Stimulated activated naive CD8-positive, alpha-beta T cell treated with anti-CD3 and anti-CD28 coated beads, Interleukin-15, amount 100 ng/mL, for 72 hours (primary cell): ENCODE data around the gene ABCD1.
"Not testable (repeated sequence)": the region's sequence is repeated elsewhere in the genome, so short reads cannot be mapped to it uniquely, and the experiment has no call there.

ENCODE experiments used
- ATAC-seq: fragments of 150-1000 bp; cut with Tn5 transposase; 2 replicates; pipeline ENCODE4 v1.10.0; 2021; ENCODE audit warnings: mild to moderate bottlenecking, moderate library complexity
- DNase-seq, 2 donors: peaks; one replicate each; pipeline ENCODE4 v3.0.0; 2021 to 2022
- H3K27ac Mint-ChIP-seq, 2 donors: one replicate each; pipeline ENCODE4 v1.8.0; 2022; ENCODE audit warnings: mild to moderate bottlenecking in 2 of 2, mixed read lengths in 2 of 2, moderate library complexity in 2 of 2
- H3K27me3 Mint-ChIP-seq: one replicate; pipeline ENCODE4 v1.8.0; 2022; ENCODE audit warnings: mixed read lengths
- H3K4me1 Mint-ChIP-seq: one replicate; pipeline ENCODE4 v1.8.0; 2022; ENCODE audit warnings: mild to moderate bottlenecking, mixed read lengths
- H3K4me3 Mint-ChIP-seq, 2 donors: one replicate each; pipeline ENCODE4 v1.8.0; 2022; ENCODE audit warnings: mild to moderate bottlenecking in 2 of 2, mixed read lengths in 2 of 2, moderate library complexity in 1 of 2
- H3K9me3 Mint-ChIP-seq, 2 donors: one replicate each; pipeline ENCODE4 v1.8.0; 2022; ENCODE audit warnings: mixed read lengths in 2 of 2

Gene ABCD1

GRCh38 chrX:153722704-153723350 lies 1.8 kb upstream of the ABCD1 start:
- Mint-ChIP-seq H3K4me3 (peak overlapping the region; percentile 90 to 91), H3K27ac (peak overlapping the region; percentile 88 to 91), H3K4me1 (peaks cover 46% of the 10 kb centered on the region), H3K9me3 (no peaks in the 10 kb centered on the region), H3K27me3 (no peaks in the 10 kb centered on the region)
- no peak for DNase-seq
- ATAC-seq: no peak

DNA sequence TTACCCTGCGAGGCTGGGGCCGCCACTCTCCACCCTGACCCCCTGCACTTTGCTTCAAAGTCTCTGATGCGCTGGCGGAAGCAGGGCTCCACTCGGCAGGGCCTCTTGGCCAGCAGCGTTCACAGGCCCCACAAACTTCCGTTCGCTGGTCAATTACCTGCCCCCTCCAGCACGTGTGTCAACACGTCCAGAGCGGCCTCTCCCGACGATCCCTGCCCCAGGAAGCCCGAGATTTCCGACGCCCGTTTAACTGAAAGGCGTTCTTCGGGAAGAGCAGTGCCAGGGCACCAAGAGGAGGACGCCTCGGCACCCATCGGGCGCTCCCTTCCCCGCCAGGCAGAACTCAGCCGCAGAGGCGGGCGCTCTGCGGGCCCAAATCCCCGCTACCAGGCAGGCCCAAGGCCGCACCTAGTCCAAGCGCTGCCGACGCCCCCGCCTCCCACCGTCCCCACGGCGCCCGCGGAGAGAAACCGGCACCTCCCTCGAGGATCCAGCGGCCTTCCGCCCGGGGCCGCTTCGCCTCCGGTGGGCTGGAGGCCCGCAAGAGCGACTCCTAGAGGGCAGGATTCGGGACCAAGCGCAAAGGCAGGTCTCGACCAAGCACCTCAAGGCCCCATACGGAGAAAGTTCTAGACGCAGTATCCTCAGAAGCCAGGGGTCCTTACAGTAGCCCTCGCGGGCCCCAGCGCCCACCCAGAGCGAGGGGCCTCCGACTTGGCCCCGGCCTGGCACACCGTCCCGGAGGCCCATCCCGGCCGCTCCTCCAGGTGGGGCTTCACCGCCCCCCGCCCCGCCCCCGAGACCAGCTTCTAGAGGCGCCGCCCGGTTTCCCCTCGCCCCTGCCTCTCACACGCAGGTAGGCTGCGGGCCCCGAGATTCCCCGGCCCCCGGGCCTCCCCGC lies 1.1 kb upstream of the ABCD1 start:
- H3K27me3 Mint-ChIP-seq: no peaks in the 10 kb centered on the region
- H3K9me3 Mint-ChIP-seq: no peaks in the 10 kb centered on the region
- peak overlapping the region; percentile 96 for H3K27ac Mint-ChIP-seq
- ATAC-seq (peak; percentile 55), DNase-seq (peak; percentile 68 to 72)
- peaks cover 47% of the 10 kb centered on the region for H3K4me1 Mint-ChIP-seq
- H3K4me3 Mint-ChIP-seq: peak overlapping the region; percentile 90 to 91

- ATAC-seq: peak; percentile 21
- no peak overlapping the region for H3K27ac Mint-ChIP-seq
- no peaks in the 10 kb centered on the region for H3K27me3 Mint-ChIP-seq
- DNase-seq: no peak
- H3K4me1 Mint-ChIP-seq: peaks cover 35% of the 10 kb centered on the region
- H3K4me3 Mint-ChIP-seq: peak overlapping the region; percentile 72 to 80
- H3K9me3 Mint-ChIP-seq: no peaks in the 10 kb centered on the region
These were observed 579 bp downstream of the ABCD1 start for GRCh38 chrX:153725039-153725831.

GRCh38 chrX:153725832-153726285 lies 1.2 kb downstream of the ABCD1 start:
- ATAC-seq (no peak), DNase-seq (peak in 1 of 2 donors; percentile 12)
- Mint-ChIP-seq H3K4me1 (peaks cover 40% of the 10 kb centered on the region), H3K27me3 (no peaks in the 10 kb centered on the region), H3K9me3 (no peaks in the 10 kb centered on the region), H3K27ac (peak overlapping the region in 1 of 2 donors; percentile 80), H3K4me3 (peak overlapping the region; percentile 58 to 80)

- Mint-ChIP-seq H3K27ac (peak overlapping the region in 1 of 2 donors; percentile 57), H3K9me3 (peaks cover 1 to 4% of the 10 kb centered on the region in 2 donors), H3K27me3 (no peaks in the 10 kb centered on the region), H3K4me1 (peaks cover 46% of the 10 kb centered on the region), H3K4me3 (peak overlapping the region; percentile 69 to 80)
- DNase-seq (peak in 1 of 2 donors; percentile 35), ATAC-seq (no peak)
These were observed 1.8 kb downstream of the ABCD1 start for GRCh38 chrX:153726286-153727122.

DNA sequence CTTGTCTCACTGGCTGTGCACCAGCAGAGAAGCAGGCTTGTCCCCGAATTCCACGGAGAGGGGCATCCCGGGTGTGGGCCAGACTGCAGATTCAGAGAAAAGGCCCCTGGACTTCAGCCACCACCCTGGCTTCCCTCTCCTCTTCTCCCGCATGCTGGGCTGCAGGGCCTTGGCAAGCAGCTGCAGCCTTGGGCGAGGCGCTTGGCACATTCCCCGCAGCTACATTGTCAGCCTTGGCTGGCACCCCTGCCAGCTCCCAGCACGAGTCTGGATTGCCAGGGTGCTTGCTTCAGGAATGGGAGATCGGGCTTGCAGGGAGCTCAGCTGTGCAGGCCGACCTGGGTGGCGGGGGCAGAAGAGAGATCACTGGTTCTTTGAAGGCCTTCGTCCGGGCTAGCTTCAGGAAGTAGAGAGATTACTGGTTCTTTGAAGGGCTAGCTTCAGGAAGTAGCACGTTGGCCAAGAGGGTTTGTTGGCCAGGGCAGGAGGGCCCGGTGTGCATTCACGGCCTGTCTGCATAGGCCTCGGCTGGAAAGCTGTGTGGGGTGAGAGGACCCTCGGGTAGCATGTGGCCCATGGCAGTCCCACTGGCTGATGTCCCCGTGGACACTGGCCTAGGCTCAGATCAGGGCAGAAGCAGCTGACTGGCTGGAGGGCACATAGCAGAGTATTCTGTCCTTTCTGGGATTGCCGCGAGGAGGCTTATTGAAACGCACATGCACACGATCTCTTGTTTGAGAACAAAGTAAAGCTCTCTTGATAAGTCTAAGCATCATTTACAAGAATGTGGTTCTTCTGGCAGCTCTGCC lies 2.7 kb downstream of the ABCD1 start:
- DNase-seq (peak in 1 of 2 donors; percentile 12), ATAC-seq (no peak)
- no peaks in the 10 kb centered on the region for H3K27me3 Mint-ChIP-seq
- peak overlapping the region; percentile 69 to 80 for H3K4me3 Mint-ChIP-seq
- H3K4me1 Mint-ChIP-seq: peaks cover 47% of the 10 kb centered on the region
- peaks cover 8 to 9% of the 10 kb centered on the region in 2 donors for H3K9me3 Mint-ChIP-seq
- H3K27ac Mint-ChIP-seq: peak overlapping the region in 1 of 2 donors; percentile 57

GRCh38 chrX:153728095-153728494 lies 3.4 kb downstream of the ABCD1 start:
- ATAC-seq: no peak
- no peaks in the 10 kb centered on the region for H3K27me3 Mint-ChIP-seq
- DNase-seq: no peak
- no peak overlapping the region for H3K4me3 Mint-ChIP-seq
- no peak overlapping the region for H3K27ac Mint-ChIP-seq
- peaks cover 41% of the 10 kb centered on the region for H3K4me1 Mint-ChIP-seq
- peaks cover 8 to 9% of the 10 kb centered on the region in 2 donors for H3K9me3 Mint-ChIP-seq

- Mint-ChIP-seq H3K9me3 (peaks cover 8 to 9% of the 10 kb centered on the region in 2 donors), H3K27ac (no peak overlapping the region), H3K4me3 (no peak overlapping the region), H3K4me1 (peaks cover 41% of the 10 kb centered on the region), H3K27me3 (no peaks in the 10 kb centered on the region)
- DNase-seq (no peak), ATAC-seq (no peak)
These were observed 4.4 kb downstream of the ABCD1 start for GRCh38 chrX:153728951-153729631.

GRCh38 chrX:153730115-153730514 lies 5.5 kb downstream of the ABCD1 start:
- not testable (repeated sequence) for H3K27me3 Mint-ChIP-seq, DNase-seq, ATAC-seq, H3K4me3 Mint-ChIP-seq, H3K9me3 Mint-ChIP-seq, H3K27ac Mint-ChIP-seq
- peaks cover 46% of the 10 kb centered on the region for H3K4me1 Mint-ChIP-seq

- Mint-ChIP-seq H3K4me3 (peak overlapping the region in 1 of 2 donors; percentile 50), H3K27ac (peak overlapping the region in 1 of 2 donors; percentile 52), H3K9me3 (peaks cover 8 to 9% of the 10 kb centered on the region in 2 donors), H3K27me3 (no peaks in the 10 kb centered on the region), H3K4me1 (peaks cover 45% of the 10 kb centered on the region)
- ATAC-seq: no peak
- no peak for DNase-seq
These were observed 6.6 kb downstream of the ABCD1 start for GRCh38 chrX:153731117-153731844.

DNA sequence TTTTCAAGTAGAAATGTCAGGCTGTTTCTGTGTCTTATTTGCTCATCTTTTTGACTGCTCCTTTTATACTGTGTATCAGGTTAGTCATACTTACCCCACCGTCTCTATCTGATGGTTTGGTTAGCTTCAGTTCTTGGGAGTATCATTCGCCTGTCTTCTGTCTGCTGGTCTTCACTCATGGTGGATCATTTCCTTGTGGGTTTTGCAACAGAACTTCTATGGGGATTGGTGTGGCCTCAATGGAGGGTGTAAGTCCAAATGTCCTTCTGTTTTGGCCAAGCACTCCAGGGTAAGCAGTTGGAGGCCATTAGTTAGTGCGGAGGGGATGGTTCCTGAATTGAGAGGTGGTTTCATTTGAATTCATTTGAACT lies 7.2 kb downstream of the ABCD1 start:
- no peaks in the 10 kb centered on the region for H3K27me3 Mint-ChIP-seq
- DNase-seq (no peak), ATAC-seq (no peak)
- no peak overlapping the region for H3K27ac Mint-ChIP-seq
- H3K4me1 Mint-ChIP-seq: peaks cover 40% of the 10 kb centered on the region
- peak overlapping the region in 1 of 2 donors; percentile 50 for H3K4me3 Mint-ChIP-seq
- peaks cover 8 to 9% of the 10 kb centered on the region in 2 donors for H3K9me3 Mint-ChIP-seq

DNA sequence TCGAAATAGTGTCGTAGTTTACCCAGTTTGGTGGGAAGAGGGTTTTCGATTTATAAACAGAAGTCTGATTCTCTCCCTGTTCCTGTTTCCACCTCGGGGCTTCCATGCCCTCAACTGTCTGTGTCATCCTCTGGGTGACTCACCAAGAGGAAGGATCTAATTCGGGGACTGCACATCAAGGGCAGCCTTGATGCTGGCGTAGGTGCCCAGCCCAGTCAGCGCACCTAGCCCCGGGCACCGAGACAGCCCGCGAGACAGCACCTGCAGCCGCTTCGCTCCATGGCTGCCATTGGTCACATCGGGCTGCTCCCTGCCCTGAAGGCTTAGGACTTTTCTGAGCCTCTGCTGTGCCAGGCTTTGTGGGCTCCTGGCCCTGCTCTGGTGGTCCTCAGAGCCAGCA lies 7.7 kb downstream of the ABCD1 start:
- DNase-seq (no peak), ATAC-seq (no peak)
- Mint-ChIP-seq H3K27ac (no peak overlapping the region), H3K4me3 (no peak overlapping the region), H3K27me3 (no peaks in the 10 kb centered on the region), H3K4me1 (peaks cover 34% of the 10 kb centered on the region), H3K9me3 (peaks cover 8 to 9% of the 10 kb centered on the region in 2 donors)

DNA sequence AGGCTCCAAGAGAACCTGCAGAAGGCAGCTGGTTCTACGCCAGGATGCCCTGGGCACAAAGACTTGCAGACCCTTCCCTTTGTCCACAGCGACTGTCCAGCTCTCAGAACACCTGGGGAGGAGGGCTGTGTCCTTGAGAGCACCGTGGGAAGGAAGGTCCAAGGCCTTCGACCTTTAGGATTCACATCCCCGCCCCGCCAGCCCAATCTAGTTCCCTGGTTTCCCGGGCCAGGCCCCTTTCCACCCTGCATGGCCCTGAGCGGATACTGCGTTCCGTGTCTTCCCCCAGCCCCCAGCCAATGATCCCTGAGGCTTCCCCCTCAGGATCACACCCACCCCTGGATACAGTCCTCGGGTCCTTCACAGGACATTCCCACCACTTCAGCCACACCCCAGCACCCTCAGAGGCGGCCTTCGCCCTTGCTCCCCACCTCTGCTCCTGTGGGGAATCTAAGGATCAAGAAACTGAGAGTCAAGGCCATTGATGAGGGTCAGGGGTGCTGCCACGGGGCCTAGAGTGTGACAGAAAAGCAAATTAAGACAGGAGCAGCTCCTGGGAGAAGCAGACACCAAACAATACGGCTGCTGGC lies 9.1 kb downstream of the ABCD1 start:
- no peaks in the 10 kb centered on the region for H3K27me3 Mint-ChIP-seq
- no peak overlapping the region for H3K27ac Mint-ChIP-seq
- peaks cover 8 to 9% of the 10 kb centered on the region in 2 donors for H3K9me3 Mint-ChIP-seq
- DNase-seq: no peak
- ATAC-seq: no peak
- no peak overlapping the region for H3K4me3 Mint-ChIP-seq
- peaks cover 27% of the 10 kb centered on the region for H3K4me1 Mint-ChIP-seq
